GM19455 (cell line): ENCODE data around the gene EBF3.

ENCODE experiments used
- ATAC-seq: cut with Tn5 transposase; IDR thresholded peaks from one replicate; pipeline ENCODE4 v1.9.1; 2021; ENCODE audit not compliant: unreplicated experiment

Gene EBF3

DNA sequence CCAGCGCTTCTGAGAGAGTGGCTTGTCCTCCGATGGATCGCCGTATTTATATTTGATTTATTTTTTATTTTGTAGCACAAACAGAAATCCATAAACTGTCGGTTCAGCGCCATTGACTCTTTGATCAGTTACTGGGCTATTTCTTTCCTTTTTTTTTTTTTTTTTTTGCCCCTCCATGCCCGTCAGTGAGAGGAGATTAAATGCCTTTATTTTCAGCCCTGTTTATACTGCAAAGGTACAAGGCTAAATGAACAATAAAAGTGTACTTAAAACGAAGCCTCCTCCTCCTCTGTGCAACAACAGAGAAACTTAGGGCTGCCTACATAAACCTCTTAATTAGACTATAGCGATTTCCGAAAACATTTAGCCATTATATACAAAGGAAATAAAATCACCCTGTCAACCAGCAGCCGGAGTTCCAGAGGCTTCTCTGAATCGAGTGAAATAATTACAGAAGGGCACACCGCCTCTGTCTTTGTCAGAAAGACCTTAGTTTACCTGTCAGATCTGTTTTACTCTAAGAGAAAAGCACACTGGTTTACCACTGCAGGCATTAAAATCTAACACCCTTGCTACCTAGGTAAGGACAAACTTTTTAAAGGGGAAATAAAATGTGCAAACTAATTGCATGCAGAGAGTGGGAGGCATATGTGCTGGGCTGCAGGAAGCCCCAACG lies 3.5 kb downstream of the EBF3 start:
- ATAC-seq, result no peak

DNA sequence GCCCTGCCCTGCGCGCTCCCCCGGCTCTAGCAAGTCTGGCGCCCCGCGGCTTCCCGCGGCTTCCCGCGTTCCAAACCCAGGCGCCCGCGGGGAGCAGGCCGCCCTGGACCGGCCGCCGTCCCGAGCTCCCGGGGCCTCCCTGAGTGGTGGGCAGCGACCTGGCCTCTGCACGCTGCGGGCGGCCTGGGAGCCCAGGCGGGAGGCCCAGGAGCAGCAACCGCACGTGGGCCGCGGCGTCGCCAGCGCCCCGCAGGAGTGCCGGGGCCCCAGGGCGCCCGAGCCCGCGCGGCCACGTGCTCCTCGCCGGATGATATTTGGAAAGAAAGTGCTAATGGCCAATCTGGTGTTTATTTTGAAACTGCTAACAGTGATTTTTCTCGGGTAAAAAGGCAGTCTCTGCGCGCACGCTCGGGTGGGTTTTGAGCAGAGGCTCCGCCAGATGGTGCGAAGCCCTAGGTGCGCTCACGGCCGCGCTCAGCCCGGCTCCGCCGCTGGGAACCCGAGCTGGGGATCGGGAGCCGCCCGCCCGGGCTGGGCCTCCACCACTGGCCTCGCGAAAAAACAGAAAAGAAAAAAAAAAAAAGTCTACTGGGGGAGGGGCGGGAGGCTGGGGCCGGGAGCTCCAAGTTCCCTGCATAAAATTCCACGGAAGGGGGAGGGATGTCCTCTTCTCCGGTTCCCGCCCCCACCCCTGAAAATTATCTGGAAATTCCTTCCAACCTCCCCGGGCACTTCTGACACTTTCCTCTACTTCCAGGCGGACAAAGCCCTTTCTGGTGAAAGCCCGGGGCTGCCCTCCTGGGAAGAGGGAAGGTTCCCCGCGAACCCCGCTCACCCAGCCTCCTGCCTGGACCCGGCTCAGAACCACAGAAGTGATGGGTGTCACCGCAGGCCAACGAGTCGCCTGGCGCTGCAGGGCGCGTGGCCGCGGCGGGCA lies 4.3 kb downstream of the EBF3 start:
- ATAC-seq, result no peak

DNA sequence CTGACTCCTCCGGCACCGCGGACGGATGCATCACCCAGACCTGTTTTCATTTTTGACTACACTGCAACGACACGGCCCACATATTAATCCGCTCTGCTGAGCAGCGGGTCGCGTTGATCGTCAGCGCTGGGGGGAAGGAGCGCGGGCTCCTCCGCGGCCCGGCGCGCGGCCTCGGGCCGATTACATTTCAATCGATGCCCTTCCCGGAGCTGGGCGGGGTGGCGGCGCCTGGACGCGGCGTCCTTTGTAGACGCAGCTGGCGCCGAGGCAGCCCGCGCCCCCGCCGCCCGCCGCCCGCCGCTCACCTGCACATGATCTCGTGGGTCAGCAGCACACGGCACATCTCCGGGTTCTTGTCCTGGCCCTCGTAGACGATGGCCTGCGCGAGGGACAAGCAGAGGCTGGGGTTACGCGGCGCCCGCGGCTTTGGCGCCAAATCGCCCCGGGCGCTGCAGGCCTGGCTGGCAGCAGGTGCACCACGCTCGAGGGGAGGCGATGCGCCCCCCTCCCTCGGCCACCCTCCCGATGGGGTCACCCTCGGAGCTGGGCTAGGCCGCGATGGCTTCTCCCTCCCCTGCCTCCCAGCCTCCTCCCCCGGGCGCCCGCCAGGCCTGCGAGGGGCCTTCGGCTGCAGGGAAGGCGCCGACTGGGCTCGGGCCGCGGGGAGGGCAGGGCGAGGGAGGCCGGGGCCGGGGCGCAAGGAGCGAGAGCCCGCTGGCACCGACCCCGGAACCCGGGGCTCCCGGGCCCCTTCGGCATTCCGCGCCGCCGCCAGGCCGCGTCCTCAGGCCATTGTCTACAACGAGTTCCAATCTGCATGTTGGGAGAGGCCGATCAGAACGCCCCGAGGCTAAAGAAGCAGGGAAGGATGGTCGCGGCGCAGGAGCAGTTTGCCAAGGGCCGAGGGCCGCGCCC lies 5.2 kb downstream of the EBF3 start:
- no peak for ATAC-seq

DNA sequence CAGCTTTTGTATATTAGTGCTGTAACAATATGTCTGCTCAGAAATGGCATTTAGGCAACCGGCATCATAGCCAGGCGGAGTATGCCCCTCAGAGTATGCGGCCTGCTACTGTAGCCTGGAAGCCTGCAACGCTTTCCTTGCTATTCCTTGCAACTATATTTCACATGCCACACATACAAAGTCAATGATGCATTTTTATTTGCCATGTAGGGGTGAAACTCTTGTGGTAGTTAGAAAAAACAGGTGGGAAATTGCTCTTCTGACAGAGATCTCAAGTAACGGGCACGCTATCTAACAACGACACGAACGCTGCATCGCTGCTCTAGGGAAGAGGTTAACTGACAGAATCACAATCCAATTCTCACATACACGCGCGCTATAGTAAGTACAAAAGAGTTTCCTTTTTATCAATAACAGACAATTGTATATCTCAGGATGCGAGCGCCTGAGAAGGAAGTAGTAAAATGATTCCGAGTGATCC lies 5.9 kb downstream of the EBF3 start:
- no peak for ATAC-seq

DNA sequence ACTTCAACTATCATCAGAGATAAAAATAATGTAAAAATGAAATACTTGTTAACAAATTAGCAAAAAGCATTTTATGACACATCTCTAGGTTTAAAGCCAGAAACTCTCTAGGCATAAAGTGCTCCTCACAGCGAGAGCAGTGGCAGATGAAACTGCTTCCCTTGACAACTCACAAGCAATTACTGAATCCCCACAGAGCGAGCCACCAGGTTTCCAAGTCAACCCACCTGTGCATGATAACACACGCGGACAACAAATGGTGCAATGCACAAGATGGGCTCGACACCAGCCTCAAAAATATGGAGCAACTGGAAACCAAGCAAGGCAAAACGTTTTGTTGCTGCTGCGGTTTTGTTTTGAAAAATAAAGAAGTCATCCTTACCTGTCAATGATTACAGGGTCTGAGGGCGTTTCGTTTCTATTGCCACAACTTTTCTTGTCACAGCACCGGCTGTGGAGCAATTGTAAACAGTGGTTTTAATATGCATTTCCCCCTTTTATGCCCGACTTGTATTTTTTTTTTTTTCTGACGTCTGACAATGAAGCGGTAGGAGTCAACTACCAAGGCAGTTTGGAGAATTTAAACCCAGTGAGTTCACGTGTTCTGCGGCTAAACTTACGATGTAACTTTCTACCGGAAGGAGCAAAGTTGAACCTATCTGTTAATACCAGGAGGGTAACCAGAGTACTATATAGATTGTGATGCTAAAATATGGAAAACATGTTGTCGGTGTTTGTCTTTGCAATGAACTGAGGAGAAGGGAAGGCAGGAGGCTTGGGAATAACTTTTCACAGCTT lies 7.0 kb downstream of the EBF3 start:
- ATAC-seq, result no peak

DNA sequence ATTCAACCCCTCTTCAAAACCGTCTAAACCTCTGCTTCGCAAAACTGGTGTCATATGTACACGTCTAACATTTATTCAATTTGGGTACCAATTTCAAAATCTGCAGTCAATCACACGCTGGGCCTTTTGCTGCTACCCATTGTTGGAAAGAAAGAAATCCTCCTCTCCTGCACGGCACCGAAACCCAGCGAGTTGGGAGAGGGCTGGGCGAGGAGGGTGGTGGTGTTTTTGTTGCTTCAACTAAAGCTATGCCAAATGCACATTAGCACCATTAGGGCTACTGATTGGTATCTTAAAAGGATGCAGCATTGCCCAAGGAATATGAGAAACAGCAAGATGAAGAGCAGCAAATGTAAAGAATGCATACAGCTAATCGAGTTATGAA lies 7.8 kb downstream of the EBF3 start:
- ATAC-seq, result no peak

DNA sequence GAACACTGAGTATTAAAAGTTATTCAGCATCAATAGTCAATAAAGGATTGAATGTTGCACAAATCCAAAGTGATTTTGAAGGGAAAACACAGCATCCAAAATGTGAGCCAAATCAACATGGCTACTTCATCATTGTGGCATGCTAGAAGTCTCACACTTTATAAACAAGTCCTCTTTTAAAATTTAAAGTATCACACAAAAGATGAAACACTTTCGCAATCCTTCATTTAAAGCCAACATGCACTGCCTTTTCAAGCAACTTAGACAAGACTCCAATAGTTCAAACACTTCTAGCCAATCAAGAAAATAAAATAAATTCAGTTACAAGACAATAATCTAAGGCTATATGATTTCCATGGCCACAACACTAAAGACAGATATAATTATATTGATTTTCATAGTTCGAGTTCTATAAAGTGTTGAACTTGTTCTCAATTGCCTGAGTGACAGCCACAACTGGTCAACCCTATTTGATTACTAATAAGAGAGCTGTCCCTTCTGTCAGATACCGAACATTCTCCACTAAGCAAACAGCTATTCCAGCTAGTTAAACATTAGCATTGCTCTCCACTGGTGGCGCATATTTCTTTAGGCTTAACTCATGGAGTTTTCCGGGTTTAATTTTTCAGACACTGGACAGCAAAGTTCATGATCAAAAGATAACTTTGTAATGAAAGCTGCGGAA lies 8.3 kb downstream of the EBF3 start:
- ATAC-seq, result no peak

DNA sequence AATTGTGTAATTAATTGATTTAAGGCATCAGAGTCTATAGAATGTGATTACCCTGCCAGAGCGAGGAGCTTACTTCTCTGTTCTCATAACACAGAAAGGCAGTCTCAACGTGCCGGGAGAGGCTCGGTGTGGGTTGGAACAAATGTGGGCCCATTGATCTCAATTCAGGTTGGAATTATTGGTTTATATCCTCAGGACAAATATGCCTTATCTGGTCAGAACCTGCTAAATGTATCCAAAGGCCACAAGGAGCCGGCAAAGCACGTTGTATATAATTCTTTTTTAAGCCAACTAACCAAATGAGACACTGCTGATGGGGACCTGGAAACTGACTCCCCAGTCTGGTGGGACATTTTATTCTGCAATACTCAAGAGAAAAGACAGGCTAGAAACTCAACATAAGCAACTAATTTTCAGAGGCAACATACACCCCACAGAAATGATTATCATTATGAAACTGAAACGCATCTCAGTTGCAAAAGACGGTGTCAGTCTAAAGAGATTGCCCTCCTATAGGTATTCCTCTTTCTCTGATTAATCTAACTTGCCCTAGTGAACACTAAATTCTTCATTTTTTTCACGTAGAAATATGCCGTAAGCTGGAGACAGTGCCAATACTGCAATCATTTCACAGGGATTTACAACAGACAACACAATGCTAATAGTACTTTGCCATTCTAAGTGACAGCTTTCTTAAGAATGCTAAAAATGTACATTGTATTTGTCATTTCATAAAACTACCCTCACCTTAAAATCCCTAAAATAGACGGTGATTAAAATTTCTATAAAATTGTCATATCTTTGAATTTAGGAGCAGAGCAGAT lies 9.4 kb downstream of the EBF3 start:
- no peak for ATAC-seq

DNA sequence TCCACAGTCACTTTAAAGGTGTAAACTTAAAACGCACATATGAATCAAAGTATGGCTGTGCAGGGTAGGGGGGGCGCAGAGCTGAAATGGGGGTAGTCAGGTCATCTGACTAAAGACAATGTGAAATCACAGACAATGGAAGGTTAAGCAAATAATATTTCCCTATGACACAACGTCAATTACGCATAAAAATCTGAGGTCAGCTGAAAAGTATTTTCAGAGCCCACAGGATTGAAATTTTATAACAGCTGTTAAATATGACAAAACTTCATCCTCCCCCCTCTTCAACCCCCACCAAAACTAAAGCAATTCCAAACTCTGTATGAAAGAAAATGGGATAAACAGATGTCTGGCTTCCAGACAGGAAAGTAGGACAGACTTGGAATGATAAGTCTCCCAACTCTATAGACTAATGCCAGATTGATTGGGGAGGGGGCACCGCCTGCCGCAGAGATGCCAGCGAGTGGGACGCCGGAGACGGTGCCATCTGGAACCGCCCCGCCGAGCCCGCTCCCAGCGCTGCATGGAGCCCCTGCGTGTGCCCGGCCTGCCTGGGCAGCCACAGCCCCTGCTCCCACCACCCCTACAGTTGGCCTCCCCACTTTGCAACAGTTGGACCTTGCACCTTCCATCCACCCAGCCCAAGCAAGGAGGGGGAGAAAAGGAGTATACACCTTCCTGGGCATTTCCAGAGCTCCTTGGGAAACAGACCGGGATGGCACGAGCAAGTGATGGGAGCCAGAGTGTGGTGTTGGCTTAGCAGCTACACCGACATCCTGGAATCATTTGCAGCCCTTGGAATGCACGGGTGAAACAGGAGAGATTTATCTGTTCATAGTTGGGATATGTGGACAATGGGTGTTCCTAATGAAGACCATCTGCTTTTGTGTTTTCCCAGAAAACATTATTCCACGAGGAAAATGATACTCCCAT lies 10.7 kb downstream of the EBF3 start:
- no peak for ATAC-seq

DNA sequence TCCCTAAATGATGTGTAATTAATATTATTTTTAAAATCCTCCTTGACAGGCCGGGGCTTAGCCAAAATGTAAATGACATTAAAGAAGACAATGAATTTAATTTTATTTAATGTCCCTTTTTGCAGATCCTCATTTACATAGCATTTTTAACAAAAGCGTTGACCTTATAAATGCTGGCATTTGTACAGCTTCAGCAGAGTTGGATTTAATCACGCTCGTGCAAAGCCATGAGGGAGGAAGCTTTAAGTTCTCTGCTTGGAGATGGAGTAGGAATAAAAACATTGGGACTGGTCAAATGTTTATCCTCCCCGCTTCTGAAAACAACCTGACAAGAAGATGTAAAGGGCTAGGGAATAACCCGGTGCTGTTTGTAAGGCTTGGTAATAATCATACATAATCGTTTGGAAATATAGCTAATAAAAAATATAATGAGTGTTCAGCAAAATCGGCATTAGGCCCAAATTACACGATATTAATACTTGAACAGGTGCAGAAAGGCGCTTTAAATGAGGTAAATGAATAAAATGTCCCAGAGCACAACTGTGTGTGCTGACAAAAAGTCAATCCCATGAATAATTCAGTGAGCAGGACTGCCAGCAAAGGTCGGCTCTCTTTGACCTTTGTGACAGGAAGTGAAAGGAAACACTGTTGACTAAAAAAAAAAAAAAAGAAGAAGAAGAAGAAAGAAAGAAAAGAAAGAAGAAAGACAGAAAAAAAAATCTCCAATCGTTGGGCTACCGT lies 11.5 kb downstream of the EBF3 start:
- ATAC-seq, result no peak

DNA sequence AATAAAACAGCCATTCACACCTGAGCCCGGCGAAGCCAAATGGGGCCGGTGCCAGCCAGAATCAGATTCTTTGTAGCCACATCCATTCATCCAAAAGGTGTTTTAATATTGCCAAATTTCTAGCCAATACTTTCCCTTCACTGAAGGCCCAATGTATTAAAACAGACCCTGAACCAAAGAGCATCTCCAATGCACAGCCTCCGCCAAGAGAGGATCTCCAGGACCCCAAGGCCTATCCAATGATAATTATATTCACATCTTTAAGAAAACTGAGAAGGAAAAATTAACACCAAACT lies 12.2 kb downstream of the EBF3 start:
- ATAC-seq, result no peak

DNA sequence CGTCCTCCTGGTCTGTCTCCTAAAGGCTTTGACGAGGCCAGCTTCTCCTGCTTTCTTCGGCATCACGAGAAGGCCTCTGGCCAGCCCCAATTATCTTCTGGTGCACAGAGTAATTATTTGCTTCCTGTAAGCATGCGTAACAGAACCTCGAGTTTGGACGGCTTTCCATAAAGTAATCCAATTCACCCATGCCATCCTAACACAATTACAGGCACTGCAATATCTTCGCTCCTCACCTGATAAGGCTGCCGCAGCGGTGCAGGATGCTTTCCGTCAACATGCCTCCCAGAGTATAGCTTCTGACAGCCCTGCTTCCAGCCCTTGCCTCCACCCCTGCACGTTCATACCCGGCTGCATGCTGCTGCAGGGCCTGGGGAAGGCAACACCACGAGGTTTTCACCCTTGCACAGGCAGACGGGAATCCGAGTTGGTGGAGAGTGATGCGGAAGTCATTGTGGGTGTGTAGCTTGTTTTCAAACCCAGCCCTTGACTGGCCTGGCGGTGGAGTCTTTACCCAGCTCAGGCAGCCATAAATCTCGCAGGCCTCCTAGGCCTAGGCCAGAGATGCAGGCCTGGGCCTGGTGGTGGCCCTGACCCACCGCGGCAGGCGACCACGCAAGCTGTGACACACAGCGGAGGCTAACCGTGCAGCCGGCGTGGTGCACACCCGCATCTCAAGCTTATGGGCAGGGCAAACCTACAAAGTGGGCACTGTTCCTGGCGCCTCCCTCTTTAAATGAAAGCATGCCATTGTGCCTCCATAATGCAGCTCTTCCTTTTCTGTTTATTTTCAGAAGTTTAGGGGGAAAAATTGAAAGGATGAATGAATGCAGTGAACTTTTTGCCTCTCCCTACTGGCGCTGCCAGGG lies 12.7 kb downstream of the EBF3 start:
- no peak for ATAC-seq

DNA sequence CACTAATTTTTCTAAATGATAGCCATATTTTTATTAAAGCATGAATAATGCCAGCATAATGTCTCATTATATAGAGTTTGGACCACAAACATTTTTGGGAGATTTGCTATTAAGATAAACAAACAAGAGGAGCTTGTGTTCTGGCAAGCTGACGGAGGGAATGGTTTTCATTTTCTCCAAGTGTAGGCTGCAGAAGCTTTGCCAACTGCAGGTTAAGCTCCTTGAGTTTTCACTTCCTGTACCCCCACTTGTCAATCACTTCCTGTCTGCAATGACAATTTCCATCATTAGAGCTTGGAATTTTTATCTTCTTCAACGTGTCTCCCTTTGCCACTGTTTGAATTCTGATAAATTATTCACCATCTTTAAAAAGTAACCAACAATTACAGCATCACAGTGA lies 13.4 kb downstream of the EBF3 start:
- ATAC-seq, result no peak

DNA sequence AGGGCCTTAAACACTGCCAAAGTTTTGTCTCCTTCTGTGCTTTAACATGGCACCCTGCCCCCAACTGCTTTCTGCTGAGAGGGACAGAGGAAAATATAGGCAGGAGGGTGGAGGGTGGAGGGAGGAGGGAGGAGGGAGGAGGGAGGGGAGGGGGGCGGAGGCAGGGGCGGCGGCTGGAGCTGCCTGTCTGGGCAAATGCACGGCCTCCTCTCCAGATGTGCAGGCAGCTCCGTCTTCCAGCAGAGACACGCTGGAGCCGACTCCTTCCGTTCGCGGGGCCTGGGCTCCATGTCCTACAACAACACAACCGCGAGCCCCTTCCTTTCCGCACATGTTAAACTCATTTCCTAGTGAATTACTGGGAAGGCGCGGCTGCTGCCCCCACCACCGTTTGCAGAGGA lies 14.2 kb downstream of the EBF3 start:
- ATAC-seq, result no peak

DNA sequence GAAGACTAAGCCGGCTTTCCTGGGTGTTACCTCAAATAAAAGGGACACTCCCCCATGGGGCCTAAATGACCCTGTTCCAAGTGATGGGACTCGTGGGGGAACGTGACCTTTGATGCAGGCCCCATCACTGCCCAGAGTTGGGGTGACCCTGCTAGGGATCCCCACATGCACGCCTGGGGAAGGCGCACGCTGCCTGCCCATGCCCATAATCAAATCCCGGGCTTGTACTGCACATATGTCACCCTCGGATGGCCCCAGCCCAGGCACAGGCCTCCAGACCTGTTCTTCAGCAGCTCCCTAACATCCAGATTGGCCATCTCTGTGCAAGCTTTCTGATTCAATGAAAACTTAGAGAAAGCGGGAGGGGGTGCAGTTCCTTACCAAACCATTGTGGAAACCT lies 14.7 kb downstream of the EBF3 start:
- ATAC-seq, result no peak

DNA sequence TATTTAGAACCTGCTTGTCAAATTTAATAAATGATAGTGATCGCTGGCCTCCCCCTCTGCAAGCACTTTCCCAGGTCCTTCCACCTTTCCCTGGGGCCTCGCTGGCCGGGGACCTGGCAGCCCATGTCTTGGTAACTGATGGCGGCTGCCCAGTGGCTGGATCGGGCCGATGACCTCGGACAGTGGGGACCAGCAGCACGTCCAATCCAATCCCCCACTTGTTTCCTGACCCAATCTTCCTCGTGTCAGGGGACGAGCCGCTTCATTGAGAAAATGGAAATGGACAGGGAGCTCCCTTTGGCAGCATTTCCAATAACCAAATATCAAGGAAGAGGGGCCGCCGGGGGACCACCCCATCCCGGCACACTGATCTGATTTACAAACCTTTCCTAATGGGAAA lies 17.2 kb downstream of the EBF3 start:
- ATAC-seq, result no peak
